Left kidney (tissue), 1 donor: ENCODE measurements around the gene WWP2. TPM values are rescaled to one million over a fixed set of nuclear protein-coding genes. Genes with fewer than 3 reads are reported as not detected.

Source experiments
- polyA plus RNA-seq: library from polyadenylated mRNA; unstranded; fragments of 120-200 nt; gene quantifications from one replicate; pipeline ENCODE4 v1.2.1, GENCODE V29; 2013; ENCODE audit not compliant: insufficient read length

Gene WWP2
- polyA plus RNA-seq, 1 donor: 46.2 TPM

Other genes with a start within 250 kb of the WWP2 start
- 68.1 TPM for gene NFAT5, start 196.4 kb upstream of the WWP2 start, polyA plus RNA-seq
- gene NQO1, start 35.8 kb upstream of the WWP2 start, polyA plus RNA-seq: 24.4 TPM
- gene NOB1, start 7.4 kb upstream of the WWP2 start, polyA plus RNA-seq: 66.0 TPM
- gene CLEC18A, start 189.0 kb downstream of the WWP2 start, polyA plus RNA-seq: 78.3 TPM